ENCODE measurements around the gene FTO. TPM values are rescaled to one million over a fixed set of nuclear protein-coding genes. Genes with fewer than 3 reads are reported as not detected.
A peak's percentile ranks its signal among the peaks of the same experiment; 100 is the strongest.

Gene FTO
- total and polyA plus RNA-seq, 2 of the 13 experiments (the other 11 are each of a cell fraction or from before 2014, with no cell fraction given), result 41.6 to 55.8 TPM

- TF ChIP-seq XRCC5 (optimal IDR thresholded peaks at IDR 0.05; ENCODE audit: low read length) (peak; percentile 46), TOPORS (CRISPR knock-in tag; IDR thresholded peaks at IDR 0.05) (no peak), PHF21A (CRISPR knock-in tag; IDR thresholded peaks at IDR 0.05) (no peak), ZNF558 (CRISPR knock-in tag; IDR thresholded peaks at IDR 0.05; ENCODE audit: borderline replicate concordance) (no peak), NKX3-1 (CRISPR knock-in tag; IDR thresholded peaks at IDR 0.05) (no peak), ZNF503 (CRISPR knock-in tag; IDR thresholded peaks at IDR 0.05) (no peak), EZH2 (conservative IDR thresholded peaks at IDR 0.05; ENCODE audit: low read depth, low read length) (no peak), ZFP41 (CRISPR knock-in tag; IDR thresholded peaks at IDR 0.05; ENCODE audit: borderline replicate concordance) (no peak), TEAD3 (CRISPR knock-in tag; optimal IDR thresholded peaks at IDR 0.05; ENCODE audit: borderline replicate concordance) (peak; percentile 21), PCBP1 (IDR thresholded peaks at IDR 0.05; ENCODE audit: borderline replicate concordance, low read depth, low read length) (no peak), KDM2A (CRISPR knock-in tag; IDR thresholded peaks at IDR 0.05; ENCODE audit: borderline replicate concordance, low read depth) (no peak), REXO4 (CRISPR knock-in tag; IDR thresholded peaks at IDR 0.05; ENCODE audit: borderline replicate concordance) (no peak), RBAK (CRISPR knock-in tag; IDR thresholded peaks at IDR 0.05) (no peak), GFI1 (CRISPR knock-in tag; IDR thresholded peaks at IDR 0.05; ENCODE audit: borderline replicate concordance) (no peak), ZNF7 (CRISPR knock-in tag; IDR thresholded peaks at IDR 0.05) (peak; percentile 100), ZNF335 (CRISPR knock-in tag; IDR thresholded peaks at IDR 0.05) (no peak), TFDP1 (CRISPR knock-in tag; IDR thresholded peaks at IDR 0.05; ENCODE audit: borderline replicate concordance) (no peak), NCOA1 (CRISPR knock-in tag; IDR thresholded peaks at IDR 0.05) (no peak), ZNF256 (CRISPR knock-in tag; conservative IDR thresholded peaks at IDR 0.05) (no peak), CENPT (CRISPR knock-in tag; IDR thresholded peaks at IDR 0.05; ENCODE audit: low read depth) (no peak), TCF7L2 (IDR thresholded peaks at IDR 0.05; ENCODE audit: low read depth, low read length) (no peak), ATF7 (IDR thresholded peaks at IDR 0.05) (no peak), ATF7 (CRISPR knock-in tag; IDR thresholded peaks at IDR 0.05) (no peak), YEATS4 (CRISPR knock-in tag; IDR thresholded peaks at IDR 0.05; ENCODE audit: borderline replicate concordance) (no peak), ARNT (IDR thresholded peaks at IDR 0.05) (no peak)
- TF ChIP-seq, protein P1, sequence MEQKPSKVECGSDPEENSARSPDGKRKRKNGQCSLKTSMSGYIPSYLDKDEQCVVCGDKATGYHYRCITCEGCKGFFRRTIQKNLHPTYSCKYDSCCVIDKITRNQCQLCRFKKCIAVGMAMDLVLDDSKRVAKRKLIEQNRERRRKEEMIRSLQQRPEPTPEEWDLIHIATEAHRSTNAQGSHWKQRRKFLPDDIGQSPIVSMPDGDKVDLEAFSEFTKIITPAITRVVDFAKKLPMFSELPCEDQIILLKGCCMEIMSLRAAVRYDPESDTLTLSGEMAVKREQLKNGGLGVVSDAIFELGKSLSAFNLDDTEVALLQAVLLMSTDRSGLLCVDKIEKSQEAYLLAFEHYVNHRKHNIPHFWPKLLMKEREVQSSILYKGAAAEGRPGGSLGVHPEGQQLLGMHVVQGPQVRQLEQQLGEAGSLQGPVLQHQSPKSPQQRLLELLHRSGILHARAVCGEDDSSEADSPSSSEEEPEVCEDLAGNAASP (CRISPR knock-in tag; IDR thresholded peaks at IDR 0.05; ENCODE audit: borderline replicate concordance), result no peak
- TF ChIP-seq, protein P2, sequence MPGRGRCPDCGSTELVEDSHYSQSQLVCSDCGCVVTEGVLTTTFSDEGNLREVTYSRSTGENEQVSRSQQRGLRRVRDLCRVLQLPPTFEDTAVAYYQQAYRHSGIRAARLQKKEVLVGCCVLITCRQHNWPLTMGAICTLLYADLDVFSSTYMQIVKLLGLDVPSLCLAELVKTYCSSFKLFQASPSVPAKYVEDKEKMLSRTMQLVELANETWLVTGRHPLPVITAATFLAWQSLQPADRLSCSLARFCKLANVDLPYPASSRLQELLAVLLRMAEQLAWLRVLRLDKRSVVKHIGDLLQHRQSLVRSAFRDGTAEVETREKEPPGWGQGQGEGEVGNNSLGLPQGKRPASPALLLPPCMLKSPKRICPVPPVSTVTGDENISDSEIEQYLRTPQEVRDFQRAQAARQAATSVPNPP (CRISPR knock-in tag; IDR thresholded peaks at IDR 0.05), result no peak
Measured at GRCh38 chr16:53743149-53743566, 39.2 kb downstream of the FTO start (continued).
